Esophagus muscularis mucosa (tissue), 4 donors: Measurements from ENCODE around the gene COX7C. TPM values are rescaled to one million over a fixed set of nuclear protein-coding genes. Genes with fewer than 3 reads are reported as not detected.
A peak's percentile ranks its signal among the peaks of the same experiment; 100 is the strongest.
"Not testable (repeated sequence)": the region's sequence is repeated elsewhere in the genome, so short reads cannot be mapped to it uniquely, and the experiment has no call there.

Experiments used
- DNase-seq: peaks from one replicate; pipeline ENCODE4 v3.0.0-alpha.2; 2017; ENCODE audit errors: extremely low spot score
- H3K27ac ChIP-seq, 4 donors: fragments of 200-600 bp; sonication (generic); replicated peaks in 1 of 4; 1 replicate in 3 of 4; 2 replicates in 1 of 4; pipeline ENCODE4 v1.5.1; 2016 to 2019; ENCODE audit warnings: mild to moderate bottlenecking in 1 of 4
- H3K27me3 ChIP-seq, 4 donors: fragments of 200-600 bp; sonication (generic); one replicate each; pipeline versions ENCODE4 v1.5.1 to v1.6.0; 2016 to 2019
- H3K36me3 ChIP-seq, 4 donors: fragments of 200-600 bp; sonication (generic); one replicate each; pipeline ENCODE4 v1.5.1; 2016 to 2019
- H3K4me1 ChIP-seq, 4 donors: fragments of 200-600 bp; sonication (generic); one replicate each; pipeline ENCODE4 v1.5.1; 2016 to 2019
- H3K4me3 ChIP-seq, 4 donors: fragments of 200-600 bp; sonication (generic); 1 replicate in 2 of 4; 2 replicates in 2 of 4; pipeline ENCODE4 v1.5.1; 2016 to 2019; ENCODE audit warnings: mild to moderate bottlenecking in 4 of 4, moderate library complexity in 1 of 4
- H3K9me3 ChIP-seq, 4 donors: fragments of 200-600 bp; sonication (generic); 1 replicate in 3 of 4; 2 replicates in 1 of 4; pipeline ENCODE4 v1.5.1; 2016 to 2019
- CTCF ChIP-seq, 3 experiments: fragments of 200-600 bp in 2 of 3; fragments of 450-650 bp in 1 of 3; sonication (generic) in 2 of 3; IDR thresholded peaks; one replicate each; pipeline ENCODE4 v1.5.1; 2017 to 2019; ENCODE audit warnings: antibody characterized with exemption in 3 of 3, mild to moderate bottlenecking in 2 of 3, moderate library complexity in 1 of 3
- EP300 ChIP-seq: sonication (generic); formaldehyde crosslinking; IDR thresholded peaks from one replicate; pipeline ENCODE4 v1.6.1; 2017; ENCODE audit warnings: antibody characterized with exemption
- POLR2A ChIP-seq: fragments of 450-650 bp; IDR thresholded peaks from one replicate; pipeline ENCODE4 v1.6.1; 2017; ENCODE audit warnings: antibody characterized with exemption, moderate library complexity, mild to moderate bottlenecking, low read depth
- POLR2AphosphoS5 ChIP-seq, 2 donors: sonication (generic); formaldehyde crosslinking; IDR thresholded peaks; one replicate each; pipeline ENCODE4 v1.6.1; 2017; ENCODE audit warnings: antibody characterized with exemption in 2 of 2
- WGBS: methylation state at CpG from one replicate; pipeline ENCODE4 v1.1.5; 2018; 5-methylcytosine and 5-hydroxymethylcytosine counted together
- intact Hi-C: fragments of 100-400 bp; cut with DNase I; formaldehyde crosslinking; loops from one replicate; pipeline ENCODE4 v1.15.1; 2023
- total RNA-seq, 4 donors: library from RNA; depleted of rRNA; stranded (reverse); fragments of >200 nt; gene quantifications; one replicate each; pipeline versions ENCODE4 v1.1.0 to v1.2.1, GENCODE V29; 2016

COX7C gene
- 100 to 1,000 TPM; 539 to 805 (median 631) TPM for total RNA-seq

GRCh38 chr5:86617756-86618576, at the start of gene COX7C:
Gene COX7C, plus strand, starts transcription at chr5:86617941. Its CDS starts 115 bp downstream, at chr5:86618056.
- WGBS: 7% methylated on average over 20 of the region's 41 CpGs
- intact Hi-C loops: no loop called here
- peak; percentile 98 for DNase-seq
- Histone ChIP-seq H3K27me3 (peaks cover 0 to 4% (median 0%) of the 10 kb centered on the region in 4 donors), H3K9me3 (no peaks in the 10 kb centered on the region), H3K4me3 (peak within 1 kb of the TSS; percentile 66 to 92 (median 88)), H3K36me3 (peaks cover 17 to 36% (median 25%) of the 10 kb centered on the region in 4 donors), H3K27ac (peak within 1 kb of the TSS; percentile 88 to 95 (median 92)), H3K4me1 (peaks cover 7 to 27% (median 26%) of the 10 kb centered on the region in 4 donors)
- no peak for TF ChIP-seq CTCF (IDR thresholded peaks at IDR 0.05)
- peak; percentile 32 for TF ChIP-seq POLR2A
- no peak for TF ChIP-seq EP300
- peak; percentile 95 to 98 for TF ChIP-seq POLR2AphosphoS5 (IDR thresholded peaks at IDR 0.05)

GRCh38 chr5:86569522-86570426, 48.0 kb upstream of the COX7C start:
- H3K36me3 ChIP-seq, H3K4me3 ChIP-seq, intact Hi-C loops, H3K4me1 ChIP-seq, H3K27me3 ChIP-seq, H3K9me3 ChIP-seq, H3K27ac ChIP-seq, DNase-seq: not testable (repeated sequence)
- WGBS: 96% methylated on average over 33 of the region's 44 CpGs

GRCh38 chr5:86570427-86571083, 47.2 kb upstream of the COX7C start:
- DNase-seq: no peak
- 89% methylated on average over 20 of the region's 20 CpGs for WGBS
- intact Hi-C loops: no loop called here

GRCh38 chr5:86571109-86571508, 46.6 kb upstream of the COX7C start:
- WGBS: 90% methylated on average over 12 of the region's 12 CpGs
- not testable (repeated sequence) for H3K4me1 ChIP-seq

More at GRCh38 chr5:86570427-86571083, 47.2 kb upstream of the COX7C start:
- no peaks in the 10 kb centered on the region for H3K9me3 ChIP-seq
- no peaks in the 10 kb centered on the region for H3K4me1 ChIP-seq
- H3K4me3 ChIP-seq: no peak overlapping the region
- H3K27me3 ChIP-seq: no peaks in the 10 kb centered on the region
- no peaks in the 10 kb centered on the region for H3K36me3 ChIP-seq
- TF ChIP-seq POLR2A: no peak
- no peak for TF ChIP-seq EP300
- no peak for TF ChIP-seq POLR2AphosphoS5 (IDR thresholded peaks at IDR 0.05)
- TF ChIP-seq CTCF (IDR thresholded peaks at IDR 0.05): no peak
- no peak overlapping the region for H3K27ac ChIP-seq

DNA sequence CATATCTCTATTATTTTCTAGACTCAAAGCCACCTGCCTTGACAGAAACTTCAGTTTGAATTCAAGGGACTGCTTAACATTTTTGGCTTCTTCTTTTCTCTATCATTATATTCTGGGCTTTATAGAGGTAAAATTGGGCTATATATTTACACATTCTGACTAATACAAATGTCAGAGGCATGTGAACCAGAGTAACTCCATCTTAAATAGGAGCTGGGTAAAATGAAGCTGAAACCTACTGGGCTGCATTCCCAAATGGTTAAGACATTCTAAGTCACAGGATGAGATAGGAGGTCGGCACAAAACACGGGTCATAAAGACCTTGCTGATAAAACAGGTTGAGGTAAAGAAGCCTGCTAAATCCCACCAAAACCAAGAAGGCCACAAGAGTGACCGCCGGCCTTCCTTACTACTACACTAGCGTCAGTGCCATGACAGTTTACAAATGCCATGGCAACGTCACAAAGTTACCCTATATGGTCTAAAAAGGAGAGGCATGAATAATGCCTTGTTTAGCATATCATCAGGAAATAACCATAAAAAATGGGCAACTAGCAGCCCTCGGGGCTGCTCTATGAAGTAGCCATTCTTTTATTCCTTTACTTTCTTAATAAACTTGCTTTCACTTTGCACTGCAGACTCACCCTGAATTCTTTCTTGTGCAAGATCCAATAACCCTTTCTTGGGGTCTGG, 44.8 kb upstream of the COX7C start:
- Histone ChIP-seq H3K36me3 (no peaks in the 10 kb centered on the region), H3K27me3 (no peaks in the 10 kb centered on the region), H3K27ac (no peak overlapping the region), H3K4me3 (no peak overlapping the region), H3K9me3 (no peaks in the 10 kb centered on the region), H3K4me1 (no peaks in the 10 kb centered on the region)
- no peak for DNase-seq
- no peak for TF ChIP-seq POLR2A
- TF ChIP-seq CTCF (IDR thresholded peaks at IDR 0.05): no peak
- TF ChIP-seq POLR2AphosphoS5 (IDR thresholded peaks at IDR 0.05): no peak
- no peak for TF ChIP-seq EP300
- WGBS: 83% methylated on average over 7 of the region's 7 CpGs
- intact Hi-C loops: no loop called here

More at GRCh38 chr5:86571109-86571508, 46.6 kb upstream of the COX7C start:
- DNase-seq, intact Hi-C loops, H3K36me3 ChIP-seq, H3K4me3 ChIP-seq, H3K9me3 ChIP-seq, H3K27me3 ChIP-seq, H3K27ac ChIP-seq: not testable (repeated sequence)
